HepG2 (cell line): Measurements from ENCODE around the gene MASTL. TPM values are rescaled to one million over a fixed set of nuclear protein-coding genes. Genes with fewer than 3 reads are reported as not detected.

Experiments used
- BCL6 ChIP-seq: IDR thresholded peaks from 2 replicates; pipeline ENCODE4 v1.6.1; 2016; ENCODE audit warnings: missing genetic modification reagents, missing compliant biosample characterization
- DMAP1 ChIP-seq: IDR thresholded peaks from 2 replicates; pipeline ENCODE4 v1.6.1; 2016
- FOXJ3 ChIP-seq: sonication (generic); formaldehyde crosslinking; IDR thresholded peaks from 2 replicates; pipeline ENCODE4 v1.4.0; 2020; ENCODE audit warnings: missing genetic modification reagents, mild to moderate bottlenecking, borderline replicate concordance
- HDAC2 ChIP-seq: sonication (generic); formaldehyde crosslinking; IDR thresholded peaks from 2 replicates; pipeline ENCODE4 v1.4.0; 2020; ENCODE audit warnings: missing genetic modification reagents
- KLF6 ChIP-seq: IDR thresholded peaks from 2 replicates; pipeline ENCODE4 v1.8.0; 2016; ENCODE audit warnings: missing biosample characterization, missing genetic modification reagents
- KLF9 ChIP-seq: IDR thresholded peaks from 2 replicates; pipeline ENCODE4 v1.6.1; 2016; ENCODE audit warnings: low read depth
- MAF1 ChIP-seq: sonication (generic); formaldehyde crosslinking; IDR thresholded peaks from 2 replicates; pipeline ENCODE4 v1.5.0; 2020; ENCODE audit warnings: missing genetic modification reagents, borderline replicate concordance
- RFXANK ChIP-seq: IDR thresholded peaks from 2 replicates; pipeline ENCODE4 v1.6.1; 2016
- SMARCC2 ChIP-seq: fragments of 450-650 bp; IDR thresholded peaks from 2 replicates; pipeline ENCODE4 v1.6.1; 2017; ENCODE audit warnings: antibody characterized with exemption, mild to moderate bottlenecking
- ZBTB8A ChIP-seq: sonication (generic); formaldehyde crosslinking; IDR thresholded peaks from 2 replicates; pipeline ENCODE4 v1.4.0; 2020; ENCODE audit warnings: mild to moderate bottlenecking, low read depth, missing genetic modification reagents, borderline replicate concordance
- ZNF253 ChIP-seq: sonication (generic); formaldehyde crosslinking; IDR thresholded peaks from 2 replicates; pipeline ENCODE4 v1.8.0; 2022; ENCODE audit warnings: mild to moderate bottlenecking, missing genetic modification reagents, borderline replicate concordance
- ZNF256 ChIP-seq: sonication (generic); formaldehyde crosslinking; conservative IDR thresholded peaks from 2 replicates; pipeline ENCODE4 v1.4.0; 2020; ENCODE audit warnings: missing genetic modification reagents
- ZNF773 ChIP-seq: sonication (generic); formaldehyde crosslinking; IDR thresholded peaks from 2 replicates; pipeline ENCODE4 v1.4.0; 2020; ENCODE audit warnings: missing genetic modification reagents, borderline replicate concordance
- ZNF839 ChIP-seq: sonication (generic); formaldehyde crosslinking; IDR thresholded peaks from 2 replicates; pipeline ENCODE4 v1.4.0; 2020; ENCODE audit warnings: missing genetic modification reagents, mild to moderate bottlenecking, borderline replicate concordance
- polyA plus RNA-seq, 8 experiments: library from polyadenylated mRNA; depleted of rRNA in 3 of 8; stranded (reverse) in 7 of 8; unstranded in 1 of 8; fragments of >200 nt; fragmentation: Illumina TruSeq in 4 of 8; extraction: Trizol in 4 of 8; gene quantifications; 2 replicates each; pipeline versions ENCODE4 v1.2.1 to v1.2.3, GENCODE V29; 2011 to 2016; ENCODE audit warnings: low read depth in 4 of 8, missing spikeins in 1 of 8, mixed read lengths in 1 of 8; ENCODE audit not compliant: insufficient read depth in 1 of 8
- total RNA-seq, 5 experiments: library from RNA; depleted of rRNA; stranded (reverse); fragments of >200 nt; fragmentation: Illumina TruSeq; extraction: Trizol; gene quantifications; 2 replicates each; pipeline ENCODE4 v1.2.3, GENCODE V29; 2016; ENCODE audit warnings: low read depth in 1 of 5
- TF ChIP-seq, protein P1 (sequence below): IDR thresholded peaks from 2 replicates; pipeline ENCODE4 v1.6.1; 2016; ENCODE audit warnings: low read depth, control low read depth
- TF ChIP-seq, protein P2 (sequence below): sonication (generic); formaldehyde crosslinking; IDR thresholded peaks from 2 replicates; pipeline ENCODE4 v1.5.0; 2020; ENCODE audit warnings: mild to moderate bottlenecking, missing genetic modification reagents
- TF ChIP-seq, protein P3 (sequence below): sonication (generic); formaldehyde crosslinking; IDR thresholded peaks from 2 replicates; pipeline ENCODE4 v1.9.0; 2021; ENCODE audit warnings: missing genetic modification reagents, borderline replicate concordance
- TF ChIP-seq, protein P4 (sequence below): sonication (generic); formaldehyde crosslinking; IDR thresholded peaks from 2 replicates; pipeline ENCODE4 v1.4.0; 2020; ENCODE audit warnings: mild to moderate bottlenecking, missing genetic modification reagents
- TF ChIP-seq, protein P5 (sequence below), 2 experiments: sonication (generic) in 1 of 2; formaldehyde crosslinking in 1 of 2; IDR thresholded peaks; 2 replicates each; pipeline versions ENCODE4 v1.5.1 to v1.6.1; 2011 to 2020; ENCODE audit warnings: borderline replicate concordance in 1 of 2, low read depth in 1 of 2, low read length in 1 of 2, mild to moderate bottlenecking in 1 of 2, missing genetic modification reagents in 1 of 2, moderate library complexity in 1 of 2
- TF ChIP-seq, protein P6 (sequence below): sonication (generic); formaldehyde crosslinking; IDR thresholded peaks from 2 replicates; pipeline ENCODE4 v1.5.0; 2020; ENCODE audit warnings: missing genetic modification reagents

Gene MASTL
- total and polyA plus RNA-seq, 2 of the 13 experiments (the other 11 are each of a cell fraction or from before 2014, with no cell fraction given), result 6.0 to 18.0 TPM

DNA sequence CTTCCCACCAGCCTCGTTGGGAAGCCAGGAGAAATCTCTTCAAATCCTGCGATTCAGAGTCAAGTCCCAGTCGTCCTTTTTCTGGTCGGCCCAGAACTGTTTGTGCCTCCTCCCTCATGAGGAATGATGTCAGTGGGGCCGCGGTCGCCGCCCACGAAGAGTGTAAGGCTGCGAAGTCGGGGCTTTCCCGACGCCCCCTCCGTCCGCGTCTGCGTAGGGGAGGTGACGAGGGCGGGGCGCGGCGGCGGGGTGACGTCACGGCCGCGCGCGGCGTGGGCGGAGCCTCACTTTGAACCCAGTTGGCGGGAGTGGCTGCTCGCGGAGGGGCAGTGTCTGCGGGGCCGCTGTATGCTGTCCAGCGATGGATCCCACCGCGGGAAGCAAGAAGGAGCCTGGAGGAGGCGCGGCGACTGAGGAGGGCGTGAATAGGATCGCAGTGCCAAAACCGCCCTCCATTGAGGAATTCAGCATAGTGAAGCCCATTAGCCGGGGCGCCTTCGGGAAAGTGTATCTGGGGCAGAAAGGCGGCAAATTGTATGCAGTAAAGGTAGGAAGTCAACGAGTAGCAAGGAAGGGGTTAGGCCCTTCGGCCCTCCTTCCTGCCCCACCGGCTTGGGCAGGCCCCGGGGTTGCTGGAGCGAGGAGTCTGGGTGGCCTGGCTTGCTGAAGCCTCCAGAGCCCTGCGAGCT lies at the start of gene MASTL (continued):
- TF ChIP-seq, protein P1, sequence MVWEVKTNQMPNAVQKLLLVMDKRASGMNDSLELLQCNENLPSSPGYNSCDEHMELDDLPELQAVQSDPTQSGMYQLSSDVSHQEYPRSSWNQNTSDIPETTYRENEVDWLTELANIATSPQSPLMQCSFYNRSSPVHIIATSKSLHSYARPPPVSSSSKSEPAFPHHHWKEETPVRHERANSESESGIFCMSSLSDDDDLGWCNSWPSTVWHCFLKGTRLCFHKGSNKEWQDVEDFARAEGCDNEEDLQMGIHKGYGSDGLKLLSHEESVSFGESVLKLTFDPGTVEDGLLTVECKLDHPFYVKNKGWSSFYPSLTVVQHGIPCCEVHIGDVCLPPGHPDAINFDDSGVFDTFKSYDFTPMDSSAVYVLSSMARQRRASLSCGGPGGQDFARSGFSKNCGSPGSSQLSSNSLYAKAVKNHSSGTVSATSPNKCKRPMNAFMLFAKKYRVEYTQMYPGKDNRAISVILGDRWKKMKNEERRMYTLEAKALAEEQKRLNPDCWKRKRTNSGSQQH (CRISPR knock-in tag), result no peak
- TF ChIP-seq KLF6 (CRISPR knock-in tag) (0 out of 2 replicates have a peak, but pooled peaks have one; percentile 37), ZNF253 (CRISPR knock-in tag) (0 out of 2 replicates have a peak, but pooled peaks have one; percentile 42), MAF1 (CRISPR knock-in tag) (no peak), ZNF256 (no peak), ZNF839 (CRISPR knock-in tag) (no peak), DMAP1 (CRISPR knock-in tag) (peak; percentile 51; the same call in 1 of the 2 replicates), ZNF773 (CRISPR knock-in tag) (no peak), BCL6 (CRISPR knock-in tag) (peak; percentile 52), HDAC2 (CRISPR knock-in tag) (peak; percentile 70), RFXANK (CRISPR knock-in tag) (peak; percentile 81), ZBTB8A (CRISPR knock-in tag) (no peak), SMARCC2 (no peak), FOXJ3 (no peak), KLF9 (peak; percentile 79; the same call in 1 of the 2 replicates)
- TF ChIP-seq, protein P2, sequence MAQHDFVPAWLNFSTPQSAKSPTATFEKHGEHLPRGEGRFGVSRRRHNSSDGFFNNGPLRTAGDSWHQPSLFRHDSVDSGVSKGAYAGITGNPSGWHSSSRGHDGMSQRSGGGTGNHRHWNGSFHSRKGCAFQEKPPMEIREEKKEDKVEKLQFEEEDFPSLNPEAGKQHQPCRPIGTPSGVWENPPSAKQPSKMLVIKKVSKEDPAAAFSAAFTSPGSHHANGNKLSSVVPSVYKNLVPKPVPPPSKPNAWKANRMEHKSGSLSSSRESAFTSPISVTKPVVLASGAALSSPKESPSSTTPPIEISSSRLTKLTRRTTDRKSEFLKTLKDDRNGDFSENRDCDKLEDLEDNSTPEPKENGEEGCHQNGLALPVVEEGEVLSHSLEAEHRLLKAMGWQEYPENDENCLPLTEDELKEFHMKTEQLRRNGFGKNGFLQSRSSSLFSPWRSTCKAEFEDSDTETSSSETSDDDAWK (CRISPR knock-in tag), result no peak
- TF ChIP-seq, protein P3, sequence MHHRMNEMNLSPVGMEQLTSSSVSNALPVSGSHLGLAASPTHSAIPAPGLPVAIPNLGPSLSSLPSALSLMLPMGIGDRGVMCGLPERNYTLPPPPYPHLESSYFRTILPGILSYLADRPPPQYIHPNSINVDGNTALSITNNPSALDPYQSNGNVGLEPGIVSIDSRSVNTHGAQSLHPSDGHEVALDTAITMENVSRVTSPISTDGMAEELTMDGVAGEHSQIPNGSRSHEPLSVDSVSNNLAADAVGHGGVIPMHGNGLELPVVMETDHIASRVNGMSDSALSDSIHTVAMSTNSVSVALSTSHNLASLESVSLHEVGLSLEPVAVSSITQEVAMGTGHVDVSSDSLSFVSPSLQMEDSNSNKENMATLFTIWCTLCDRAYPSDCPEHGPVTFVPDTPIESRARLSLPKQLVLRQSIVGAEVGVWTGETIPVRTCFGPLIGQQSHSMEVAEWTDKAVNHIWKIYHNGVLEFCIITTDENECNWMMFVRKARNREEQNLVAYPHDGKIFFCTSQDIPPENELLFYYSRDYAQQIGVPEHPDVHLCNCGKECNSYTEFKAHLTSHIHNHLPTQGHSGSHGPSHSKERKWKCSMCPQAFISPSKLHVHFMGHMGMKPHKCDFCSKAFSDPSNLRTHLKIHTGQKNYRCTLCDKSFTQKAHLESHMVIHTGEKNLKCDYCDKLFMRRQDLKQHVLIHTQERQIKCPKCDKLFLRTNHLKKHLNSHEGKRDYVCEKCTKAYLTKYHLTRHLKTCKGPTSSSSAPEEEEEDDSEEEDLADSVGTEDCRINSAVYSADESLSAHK (CRISPR knock-in tag), result no peak
- TF ChIP-seq, protein P4, sequence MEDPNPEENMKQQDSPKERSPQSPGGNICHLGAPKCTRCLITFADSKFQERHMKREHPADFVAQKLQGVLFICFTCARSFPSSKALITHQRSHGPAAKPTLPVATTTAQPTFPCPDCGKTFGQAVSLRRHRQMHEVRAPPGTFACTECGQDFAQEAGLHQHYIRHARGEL (CRISPR knock-in tag), result no peak
- TF ChIP-seq, protein P5, sequence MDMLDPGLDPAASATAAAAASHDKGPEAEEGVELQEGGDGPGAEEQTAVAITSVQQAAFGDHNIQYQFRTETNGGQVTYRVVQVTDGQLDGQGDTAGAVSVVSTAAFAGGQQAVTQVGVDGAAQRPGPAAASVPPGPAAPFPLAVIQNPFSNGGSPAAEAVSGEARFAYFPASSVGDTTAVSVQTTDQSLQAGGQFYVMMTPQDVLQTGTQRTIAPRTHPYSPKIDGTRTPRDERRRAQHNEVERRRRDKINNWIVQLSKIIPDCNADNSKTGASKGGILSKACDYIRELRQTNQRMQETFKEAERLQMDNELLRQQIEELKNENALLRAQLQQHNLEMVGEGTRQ (IDR thresholded peaks at IDR 0.05; ENCODE audit: low read depth, low read length), result no peak
- TF ChIP-seq, protein P5 (CRISPR knock-in tag; IDR thresholded peaks at IDR 0.05; ENCODE audit: borderline replicate concordance), result peak; percentile 47; the same call in 1 of the 2 replicates
- TF ChIP-seq, protein P6, sequence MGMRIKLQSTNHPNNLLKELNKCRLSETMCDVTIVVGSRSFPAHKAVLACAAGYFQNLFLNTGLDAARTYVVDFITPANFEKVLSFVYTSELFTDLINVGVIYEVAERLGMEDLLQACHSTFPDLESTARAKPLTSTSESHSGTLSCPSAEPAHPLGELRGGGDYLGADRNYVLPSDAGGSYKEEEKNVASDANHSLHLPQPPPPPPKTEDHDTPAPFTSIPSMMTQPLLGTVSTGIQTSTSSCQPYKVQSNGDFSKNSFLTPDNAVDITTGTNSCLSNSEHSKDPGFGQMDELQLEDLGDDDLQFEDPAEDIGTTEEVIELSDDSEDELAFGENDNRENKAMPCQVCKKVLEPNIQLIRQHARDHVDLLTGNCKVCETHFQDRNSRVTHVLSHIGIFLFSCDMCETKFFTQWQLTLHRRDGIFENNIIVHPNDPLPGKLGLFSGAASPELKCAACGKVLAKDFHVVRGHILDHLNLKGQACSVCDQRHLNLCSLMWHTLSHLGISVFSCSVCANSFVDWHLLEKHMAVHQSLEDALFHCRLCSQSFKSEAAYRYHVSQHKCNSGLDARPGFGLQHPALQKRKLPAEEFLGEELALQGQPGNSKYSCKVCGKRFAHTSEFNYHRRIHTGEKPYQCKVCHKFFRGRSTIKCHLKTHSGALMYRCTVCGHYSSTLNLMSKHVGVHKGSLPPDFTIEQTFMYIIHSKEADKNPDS (CRISPR knock-in tag), result no peak
